ENCODE results near the gene NBPF1.
"Not testable (repeated sequence)": the region's sequence is repeated elsewhere in the genome, so short reads cannot be mapped to it uniquely, and the experiment has no call there.

DNA sequence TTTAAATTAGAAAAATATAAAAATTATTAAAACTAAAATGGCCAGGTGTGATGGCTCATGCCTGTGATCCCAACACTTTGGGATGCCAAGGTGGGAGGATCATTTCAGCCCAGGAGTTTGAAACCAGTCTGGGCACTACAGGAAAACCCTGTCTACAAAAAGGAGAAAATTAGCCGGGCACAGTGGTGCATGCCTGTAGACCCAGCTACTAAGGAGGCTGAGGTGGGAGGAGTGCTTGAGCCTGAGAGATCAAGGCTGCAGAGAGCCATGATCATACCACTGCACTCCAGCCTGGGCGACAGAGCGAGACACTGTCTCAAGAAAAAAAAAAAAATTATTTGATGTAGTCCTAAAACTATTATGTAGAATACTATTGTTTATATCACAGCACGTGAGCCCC lies 3.6 kb downstream of the NBPF1 start:
- TF ChIP-seq, protein P1, sequence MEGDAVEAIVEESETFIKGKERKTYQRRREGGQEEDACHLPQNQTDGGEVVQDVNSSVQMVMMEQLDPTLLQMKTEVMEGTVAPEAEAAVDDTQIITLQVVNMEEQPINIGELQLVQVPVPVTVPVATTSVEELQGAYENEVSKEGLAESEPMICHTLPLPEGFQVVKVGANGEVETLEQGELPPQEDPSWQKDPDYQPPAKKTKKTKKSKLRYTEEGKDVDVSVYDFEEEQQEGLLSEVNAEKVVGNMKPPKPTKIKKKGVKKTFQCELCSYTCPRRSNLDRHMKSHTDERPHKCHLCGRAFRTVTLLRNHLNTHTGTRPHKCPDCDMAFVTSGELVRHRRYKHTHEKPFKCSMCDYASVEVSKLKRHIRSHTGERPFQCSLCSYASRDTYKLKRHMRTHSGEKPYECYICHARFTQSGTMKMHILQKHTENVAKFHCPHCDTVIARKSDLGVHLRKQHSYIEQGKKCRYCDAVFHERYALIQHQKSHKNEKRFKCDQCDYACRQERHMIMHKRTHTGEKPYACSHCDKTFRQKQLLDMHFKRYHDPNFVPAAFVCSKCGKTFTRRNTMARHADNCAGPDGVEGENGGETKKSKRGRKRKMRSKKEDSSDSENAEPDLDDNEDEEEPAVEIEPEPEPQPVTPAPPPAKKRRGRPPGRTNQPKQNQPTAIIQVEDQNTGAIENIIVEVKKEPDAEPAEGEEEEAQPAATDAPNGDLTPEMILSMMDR (IDR thresholded peaks at IDR 0.05) = not testable (repeated sequence)
- not testable (repeated sequence) for TF ChIP-seq POLR2A, POLR2AphosphoS5 (IDR thresholded peaks at IDR 0.05)
